HL-60/S4 treated with retinoic acid at 250 ng/mL for 4 days and 3 days (cell line): Measurements from ENCODE around the gene NPM3.

Experiments used
- in situ Hi-C: fragments of 300-500 bp; cut with MboI; formaldehyde crosslinking; loops from 2 replicates; pipeline ENCODE4 v1.7.0; 2022; ENCODE audit warnings: low sequenced_read_pairs

The NPM3 gene

GRCh38 chr10:101760510-101760909 is 22.7 kb downstream of the NPM3 start:
- in situ Hi-C loops, result no loop called here

GRCh38 chr10:101759309-101760247 is 23.7 kb downstream of the NPM3 start:
- in situ Hi-C loops, result no loop called here

GRCh38 chr10:101758858-101759257 is 24.4 kb downstream of the NPM3 start:
- in situ Hi-C loops, result no loop called here

- in situ Hi-C loops, result no loop called here
These were observed 31.0 kb downstream of the NPM3 start for GRCh38 chr10:101752241-101752640.

GRCh38 chr10:101749047-101750016 is 33.9 kb downstream of the NPM3 start:
- in situ Hi-C loops, result no loop called here

GRCh38 chr10:101748496-101748895 is 34.8 kb downstream of the NPM3 start:
- in situ Hi-C loops, result no loop called here

- in situ Hi-C loops, result no loop called here
These were observed 38.1 kb downstream of the NPM3 start for GRCh38 chr10:101745074-101745696.

GRCh38 chr10:101744267-101744666 is 39.0 kb downstream of the NPM3 start:
- in situ Hi-C loops, result no loop called here

GRCh38 chr10:101741938-101742337 is 41.3 kb downstream of the NPM3 start:
- in situ Hi-C loops, result no loop called here

- in situ Hi-C loops, result no loop called here
These were observed 46.6 kb downstream of the NPM3 start for GRCh38 chr10:101736666-101737065.

GRCh38 chr10:101732096-101732495 is 51.1 kb downstream of the NPM3 start:
- in situ Hi-C loops, result no loop called here
